Measurements from ENCODE around the gene MINDY4. TPM values are rescaled to one million over a fixed set of nuclear protein-coding genes. Genes with fewer than 3 reads are reported as not detected.

Gene MINDY4
- total RNA-seq, 2 donors from 2014 or later, result 7.5 to 8.6 TPM

GRCh38 chr7:30877993-30878392 lies 106.8 kb downstream of the MINDY4 start:
- TF ChIP-seq POLR2A (IDR thresholded peaks at IDR 0.05) (no peak), CTCF (IDR thresholded peaks at IDR 0.05) (no peak)
- DNase-seq, result peak; percentile 49 to 68 (median 61)
- H3K9me3 ChIP-seq, result no peaks in the 10 kb centered on the region
- no peak overlapping the region for H3K4me3 ChIP-seq
- peak; percentile 50 for ATAC-seq
- no peaks in the 10 kb centered on the region for H3K36me3 ChIP-seq (replicated peaks in 1 of 2; ENCODE audit: insufficient read depth in 1 of 2, low read depth in 2 of 2)
- H3K27me3 ChIP-seq, result no peaks in the 10 kb centered on the region
- peak overlapping the region in 2 of 4 donors; percentile 21 to 56 for H3K27ac ChIP-seq
- intact Hi-C loops (cut with DNase I), result no loop called here
- H3K4me1 ChIP-seq, result peaks cover 31% of the 10 kb centered on the region
- WGBS, 2 donors, result 64 to 100% methylated on average over 1 to 5 of the region's 5 CpGs

GRCh38 chr7:30879139-30880124 lies 108.2 kb downstream of the MINDY4 start:
- TF ChIP-seq CTCF (IDR thresholded peaks at IDR 0.05), result peak in 2 of 7 experiments; percentile 22 to 23
- TF ChIP-seq POLR2A (IDR thresholded peaks at IDR 0.05), result no peak
- WGBS, 2 donors, result 43 to 61% methylated on average over 13 to 14 of the region's 14 CpGs
- intact Hi-C loops (cut with DNase I), result no loop called here
- Histone ChIP-seq H3K4me3 (no peak overlapping the region), H3K27me3 (no peaks in the 10 kb centered on the region), H3K4me1 (peaks cover 31% of the 10 kb centered on the region), H3K36me3 (replicated peaks in 1 of 2; ENCODE audit: insufficient read depth in 1 of 2, low read depth in 2 of 2) (no peaks in the 10 kb centered on the region), H3K27ac (peak overlapping the region in 3 of 4 donors; percentile 9 to 63 (median 56)), H3K9me3 (no peaks in the 10 kb centered on the region)
- ATAC-seq, result peak; percentile 67
- DNase-seq, result peak; percentile 53 to 65 (median 55)

- H3K27ac ChIP-seq, result peak overlapping the region in 3 of 4 donors; percentile 9 to 63 (median 63)
- intact Hi-C loops (cut with DNase I), result no loop called here
- 59 to 63% methylated on average over 12 of the region's 12 CpGs for WGBS, 2 donors
Observed at GRCh38 chr7:30880125-30880720, 109.0 kb downstream of the MINDY4 start.

GRCh38 chr7:30880941-30881340 lies 109.7 kb downstream of the MINDY4 start:
- Histone ChIP-seq H3K9me3 (no peaks in the 10 kb centered on the region), H3K4me1 (peaks cover 26% of the 10 kb centered on the region), H3K4me3 (no peak overlapping the region), H3K36me3 (replicated peaks in 1 of 2; ENCODE audit: insufficient read depth in 1 of 2, low read depth in 2 of 2) (no peaks in the 10 kb centered on the region), H3K27me3 (no peaks in the 10 kb centered on the region), H3K27ac (peak overlapping the region in 2 of 4 donors; percentile 63)
- TF ChIP-seq POLR2A (IDR thresholded peaks at IDR 0.05) (no peak), CTCF (IDR thresholded peaks at IDR 0.05) (no peak)
- DNase-seq (no peak), ATAC-seq (no peak)
- 78 to 97% methylated on average over 4 of the region's 4 CpGs for WGBS, 2 donors
- intact Hi-C loops (cut with DNase I), result no loop called here

More at GRCh38 chr7:30880125-30880720, 109.0 kb downstream of the MINDY4 start:
- no peaks in the 10 kb centered on the region for H3K9me3 ChIP-seq
- no peak overlapping the region for H3K4me3 ChIP-seq
- H3K36me3 ChIP-seq (replicated peaks in 1 of 2; ENCODE audit: insufficient read depth in 1 of 2, low read depth in 2 of 2), result no peaks in the 10 kb centered on the region
- H3K4me1 ChIP-seq, result peaks cover 31% of the 10 kb centered on the region
- ATAC-seq (peak; percentile 50), DNase-seq (no peak)
- TF ChIP-seq POLR2A (IDR thresholded peaks at IDR 0.05) (no peak), CTCF (IDR thresholded peaks at IDR 0.05) (no peak)
- no peaks in the 10 kb centered on the region for H3K27me3 ChIP-seq
